CD4-positive, alpha-beta memory T cell (primary cell): Measurements from ENCODE around the gene GMDS. TPM values are rescaled to one million over a fixed set of nuclear protein-coding genes. Genes with fewer than 3 reads are reported as not detected.

Experiments used
- CTCF ChIA-PET: fragments of 350-600 bp; sonication (Branson Sonifier 250); formaldehyde crosslinking; loops from one replicate; lab custom pipeline; 2021; ENCODE audit warnings: inconsistent platforms; ENCODE audit not compliant: partially characterized antibody; lab: Charles Lee
- POLR2A ChIA-PET: fragments of 350-600 bp; sonication (Branson Sonifier 250); formaldehyde crosslinking; loops from one replicate; lab custom pipeline; 2021; ENCODE audit not compliant: partially characterized antibody; lab: Charles Lee
- DNase-seq, 5 donors: peaks; one replicate each; pipeline versions ENCODE4 v3.0.0 to v3.0.0-alpha.2; 2020 to 2022; ENCODE audit warnings: mixed read lengths in 1 of 5
- H3K27ac ChIP-seq: one replicate; pipeline ENCODE4 v1.7.0; 2013; ENCODE audit warnings: low read depth, low read length
- H3K27me3 ChIP-seq: 2 replicates; pipeline ENCODE4 v1.7.0; 2013; ENCODE audit warnings: mild to moderate bottlenecking, low read length, moderate library complexity; ENCODE audit not compliant: insufficient read depth
- H3K36me3 ChIP-seq: 2 replicates; pipeline ENCODE4 v1.7.0; 2013; ENCODE audit warnings: mild to moderate bottlenecking, low read length, moderate library complexity; ENCODE audit not compliant: insufficient read depth
- H3K4me1 ChIP-seq: 2 replicates; pipeline ENCODE4 v1.7.0; 2013; ENCODE audit warnings: mild to moderate bottlenecking, low read length, moderate library complexity; ENCODE audit not compliant: insufficient read depth
- H3K4me3 ChIP-seq, 2 donors: one replicate each; pipeline ENCODE4 v1.7.0; 2013; ENCODE audit warnings: low read length in 2 of 2, mild to moderate bottlenecking in 1 of 2
- H3K9me3 ChIP-seq, 2 donors: one replicate each; pipeline ENCODE4 v1.7.0; 2013; ENCODE audit warnings: low read length in 2 of 2, control low read depth in 1 of 2; ENCODE audit not compliant: control insufficient read depth in 1 of 2
- H3K27ac Mint-ChIP-seq, 7 donors: one replicate each; pipeline ENCODE4 v1.8.0; 2020 to 2021; ENCODE audit warnings: mixed read lengths in 7 of 7, mild to moderate bottlenecking in 6 of 7, inconsistent platforms in 3 of 7, moderate library complexity in 3 of 7
- H3K27me3 Mint-ChIP-seq, 2 donors: one replicate each; pipeline ENCODE4 v1.8.0; 2020 to 2021; ENCODE audit warnings: mixed read lengths in 2 of 2
- H3K36me3 Mint-ChIP-seq, 2 donors: one replicate each; pipeline ENCODE4 v1.8.0; 2020 to 2021; ENCODE audit warnings: mixed read lengths in 2 of 2, inconsistent platforms in 1 of 2, mild to moderate bottlenecking in 1 of 2
- H3K4me1 Mint-ChIP-seq, 4 donors: one replicate each; pipeline ENCODE4 v1.8.0; 2020 to 2021; ENCODE audit warnings: mixed read lengths in 4 of 4, mild to moderate bottlenecking in 1 of 4
- H3K4me3 Mint-ChIP-seq, 8 donors: one replicate each; pipeline ENCODE4 v1.8.0; 2020 to 2021; ENCODE audit warnings: mixed read lengths in 8 of 8, mild to moderate bottlenecking in 7 of 8, moderate library complexity in 6 of 8, inconsistent platforms in 3 of 8
- H3K9me3 Mint-ChIP-seq, 8 donors: one replicate each; pipeline ENCODE4 v1.8.0; 2020 to 2021; ENCODE audit warnings: mixed read lengths in 8 of 8, mild to moderate bottlenecking in 5 of 8, inconsistent platforms in 3 of 8, moderate library complexity in 1 of 8
- intact Hi-C: fragments of 100-400 bp; cut with micrococcal nuclease; formaldehyde crosslinking; loops from one replicate; pipeline ENCODE4 v1.15.1; 2023
- polyA plus RNA-seq, 2 donors: library from polyadenylated mRNA; unstranded; fragments of 300-500 nt; fragmentation: Illumina TruSeq; gene quantifications; one replicate each; pipeline ENCODE4 v1.2.3, GENCODE V29; 2021
- total RNA-seq, 2 experiments: library from RNA; stranded (reverse); gene quantifications; one replicate each; pipeline ENCODE4 v1.2.3, GENCODE V29; 2021

The GMDS gene
- total and polyA plus RNA-seq, 4 experiments from 2014 or later = 12.1 to 24.0 (median 15.2) TPM

DNA sequence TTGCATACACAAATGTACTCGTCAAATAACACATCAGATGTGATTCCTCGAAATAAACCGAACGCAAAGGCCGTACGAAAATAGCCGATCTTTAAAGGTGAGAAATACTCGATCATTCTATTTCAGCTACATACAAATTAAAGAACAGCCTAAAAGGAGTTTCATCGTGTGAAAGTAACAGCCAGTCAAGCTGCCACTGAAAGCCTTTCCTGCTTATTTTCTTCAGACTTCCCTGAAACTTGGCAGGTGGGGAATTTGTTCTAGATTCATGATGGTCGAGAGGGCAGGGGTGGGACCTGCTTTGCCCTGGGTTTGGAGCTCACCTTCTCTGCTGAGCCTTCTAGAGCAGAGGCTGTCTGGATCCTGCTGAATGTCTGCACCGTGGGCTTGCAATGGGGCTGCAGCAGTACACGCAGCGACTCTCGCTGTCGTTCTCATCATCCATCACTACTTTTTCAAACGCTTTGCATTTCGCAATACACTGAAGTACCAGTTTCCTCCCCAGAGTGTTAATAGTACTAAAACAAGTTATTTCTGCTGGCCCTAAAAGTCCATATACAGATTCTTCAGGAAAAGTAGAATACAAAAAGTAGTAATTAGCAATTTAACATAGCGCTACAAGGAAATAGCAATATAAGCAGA lies 619.5 kb downstream of the GMDS start:
- peaks cover 11 to 21% (median 16%) of the 10 kb centered on the region in 4 donors for H3K4me1 Mint-ChIP-seq
- H3K27me3 Mint-ChIP-seq = peaks cover 50 to 64% of the 10 kb centered on the region in 2 donors
- H3K4me3 ChIP-seq = no peak overlapping the region
- H3K9me3 ChIP-seq = no peaks in the 10 kb centered on the region
- peak overlapping the region; percentile 1 to 87 (median 72) for H3K4me3 Mint-ChIP-seq
- H3K9me3 Mint-ChIP-seq = peaks cover 0 to 2% (median 0%) of the 10 kb centered on the region in 8 donors
- intact Hi-C loops = no loop called here
- H3K36me3 ChIP-seq = no peaks in the 10 kb centered on the region
- POLR2A ChIA-PET = no interaction called here
- no peak overlapping the region for H3K27ac ChIP-seq
- no peak for DNase-seq
- H3K27ac Mint-ChIP-seq = no peak overlapping the region
- H3K27me3 ChIP-seq = peaks cover 19% of the 10 kb centered on the region
- H3K4me1 ChIP-seq = peaks cover 15% of the 10 kb centered on the region
- CTCF ChIA-PET = interaction anchor here (0.6 kb wide), 1 partner anchor 34 kb away, joined by 3 read pairs; no protein-coding TSS in a partner anchor
- peaks cover 4 to 25% of the 10 kb centered on the region in 2 donors for H3K36me3 Mint-ChIP-seq

DNA sequence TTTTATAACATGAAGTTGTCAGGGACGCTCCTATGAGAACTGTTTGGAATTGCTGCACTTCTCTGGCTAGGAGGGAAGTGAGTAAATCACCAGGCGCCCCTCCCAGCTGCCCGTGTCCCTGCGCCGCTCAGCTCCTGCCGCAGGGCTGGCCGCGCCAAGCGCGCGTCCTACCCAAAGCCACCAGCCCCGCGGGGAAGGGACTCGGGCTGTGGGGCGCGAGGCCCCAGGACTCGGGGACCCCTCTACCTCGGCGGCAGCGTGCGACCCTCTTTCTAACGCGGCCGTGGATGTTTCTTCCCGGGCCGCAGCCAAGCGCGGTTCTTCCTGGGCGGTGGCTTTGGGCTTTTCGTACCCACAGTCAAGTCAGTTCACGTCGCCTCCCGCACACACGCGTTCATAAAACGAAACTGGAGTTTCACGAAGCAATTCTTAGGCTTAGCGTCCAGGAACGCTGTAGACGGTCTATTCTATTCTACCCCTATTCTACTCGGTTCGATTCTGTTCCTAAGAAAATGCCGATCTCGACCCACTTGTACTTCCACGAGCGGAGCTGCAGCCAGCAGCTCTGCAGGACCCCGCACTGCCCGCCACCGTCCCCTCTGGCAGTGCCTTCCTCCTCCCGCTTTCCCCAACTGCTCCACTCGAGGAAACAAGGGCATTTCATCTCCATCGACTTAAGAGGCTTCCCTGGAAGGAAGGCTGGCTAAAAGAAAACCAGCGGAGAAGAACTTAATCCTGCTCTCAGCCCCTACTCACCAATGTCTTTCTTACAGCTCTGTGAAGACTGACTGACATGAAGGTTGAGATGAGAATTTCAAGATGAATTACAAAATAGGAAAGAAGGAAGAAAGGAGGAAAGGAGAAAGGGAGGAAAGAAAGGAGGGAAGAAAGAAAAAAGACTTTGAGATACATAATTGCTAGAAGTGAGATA lies 620.3 kb downstream of the GMDS start:
- H3K4me3 ChIP-seq = peak overlapping the region in 1 of 2 donors; percentile 48
- Mint-ChIP-seq H3K4me3 (peak overlapping the region; percentile 41 to 87 (median 79)), H3K9me3 (peaks cover 0 to 2% (median 0%) of the 10 kb centered on the region in 8 donors), H3K27ac (no peak overlapping the region), H3K36me3 (peaks cover 4 to 25% of the 10 kb centered on the region in 2 donors), H3K27me3 (peaks cover 48 to 63% of the 10 kb centered on the region in 2 donors), H3K4me1 (peaks cover 11 to 21% (median 16%) of the 10 kb centered on the region in 4 donors)
- peak in 1 of 5 donors; percentile 15 for DNase-seq
- H3K9me3 ChIP-seq = no peaks in the 10 kb centered on the region
- ChIA-PET POLR2A (no interaction called here), CTCF (interaction anchor here (0.6 kb wide), 1 partner anchor 33 kb away, joined by 3 read pairs; no protein-coding TSS in a partner anchor)
- H3K36me3 ChIP-seq = no peaks in the 10 kb centered on the region
- no peak overlapping the region for H3K27ac ChIP-seq
- peaks cover 15% of the 10 kb centered on the region for H3K4me1 ChIP-seq
- intact Hi-C loops = no loop called here
- peaks cover 19% of the 10 kb centered on the region for H3K27me3 ChIP-seq

DNA sequence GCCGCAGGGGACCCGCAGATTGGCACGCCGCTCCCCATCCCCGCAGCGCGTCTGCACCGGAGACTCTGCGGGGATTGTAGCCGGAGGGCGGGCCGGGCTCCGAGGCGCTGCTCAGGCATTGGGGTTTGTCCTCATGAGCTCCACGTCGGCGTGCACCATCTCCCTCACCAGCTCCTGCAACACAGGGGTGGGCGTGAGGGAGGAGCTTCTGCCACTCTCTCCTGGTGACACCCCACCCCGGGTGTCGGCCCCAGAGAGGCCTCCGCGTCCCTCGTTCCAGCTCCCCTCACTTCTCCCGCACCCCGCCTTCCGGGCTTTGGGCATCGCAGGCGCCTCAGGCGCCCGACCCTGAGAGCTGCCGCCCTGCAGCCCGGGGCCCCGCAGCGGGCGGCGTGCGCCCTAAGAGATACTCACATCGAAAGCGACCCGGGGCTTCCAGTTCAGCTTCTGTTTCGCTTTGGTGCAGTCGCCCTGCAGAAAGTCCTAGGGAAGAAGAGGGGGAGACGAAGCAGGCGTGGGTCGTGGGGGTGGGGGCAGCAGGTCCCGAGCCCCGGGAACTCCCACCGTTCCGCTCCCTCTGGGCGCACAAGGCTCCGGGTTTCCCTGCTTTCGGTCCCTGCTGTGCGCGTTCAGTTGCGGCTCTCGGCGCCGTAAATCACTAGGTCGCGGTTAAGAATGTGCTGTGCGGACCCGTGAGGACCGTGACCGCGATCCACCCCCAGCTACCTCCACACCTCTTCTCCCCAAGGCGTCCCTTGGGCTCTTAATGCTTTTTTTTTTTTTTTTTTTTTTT lies 621.2 kb downstream of the GMDS start:
- H3K4me3 Mint-ChIP-seq = peak overlapping the region in 1 of 8 donors; percentile 36
- Histone ChIP-seq H3K9me3 (no peaks in the 10 kb centered on the region), H3K27me3 (peaks cover 19% of the 10 kb centered on the region), H3K4me1 (peaks cover 15% of the 10 kb centered on the region), H3K4me3 (no peak overlapping the region), H3K27ac (no peak overlapping the region), H3K36me3 (no peaks in the 10 kb centered on the region)
- ChIA-PET CTCF (no interaction called here), POLR2A (no interaction called here)
- no peak for DNase-seq
- H3K9me3 Mint-ChIP-seq = peaks cover 0 to 2% (median 0%) of the 10 kb centered on the region in 8 donors
- no peak overlapping the region for H3K27ac Mint-ChIP-seq
- peaks cover 45 to 62% of the 10 kb centered on the region in 2 donors for H3K27me3 Mint-ChIP-seq
- intact Hi-C loops = no loop called here
- peaks cover 4 to 25% of the 10 kb centered on the region in 2 donors for H3K36me3 Mint-ChIP-seq
- peaks cover 11 to 21% (median 16%) of the 10 kb centered on the region in 4 donors for H3K4me1 Mint-ChIP-seq

DNA sequence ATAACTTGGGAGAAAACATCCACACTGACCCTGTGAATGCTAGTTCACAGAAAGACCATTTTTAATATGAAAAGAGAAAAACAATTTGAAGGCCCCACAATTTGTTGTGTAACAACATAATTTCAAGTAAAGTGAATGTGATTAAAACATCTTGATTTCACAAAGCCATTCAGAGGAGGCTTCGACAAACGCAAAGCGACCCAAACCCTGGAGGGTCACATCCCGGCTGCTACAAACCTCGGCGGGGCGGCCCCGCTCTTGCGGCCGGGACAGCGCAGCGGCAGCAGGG lies 621.7 kb downstream of the GMDS start:
- Mint-ChIP-seq H3K27me3 (peaks cover 42 to 59% of the 10 kb centered on the region in 2 donors), H3K4me3 (peak overlapping the region in 6 of 8 donors; percentile 20 to 68 (median 50)), H3K4me1 (peaks cover 11 to 21% (median 16%) of the 10 kb centered on the region in 4 donors), H3K27ac (no peak overlapping the region), H3K9me3 (peaks cover 0 to 2% (median 0%) of the 10 kb centered on the region in 8 donors), H3K36me3 (peaks cover 4 to 22% of the 10 kb centered on the region in 2 donors)
- Histone ChIP-seq H3K9me3 (no peaks in the 10 kb centered on the region), H3K4me1 (peaks cover 15% of the 10 kb centered on the region), H3K4me3 (no peak overlapping the region), H3K36me3 (no peaks in the 10 kb centered on the region), H3K27ac (no peak overlapping the region), H3K27me3 (peaks cover 16% of the 10 kb centered on the region)
- intact Hi-C loops = no loop called here
- ChIA-PET POLR2A (no interaction called here), CTCF (no interaction called here)
- DNase-seq = no peak

DNA sequence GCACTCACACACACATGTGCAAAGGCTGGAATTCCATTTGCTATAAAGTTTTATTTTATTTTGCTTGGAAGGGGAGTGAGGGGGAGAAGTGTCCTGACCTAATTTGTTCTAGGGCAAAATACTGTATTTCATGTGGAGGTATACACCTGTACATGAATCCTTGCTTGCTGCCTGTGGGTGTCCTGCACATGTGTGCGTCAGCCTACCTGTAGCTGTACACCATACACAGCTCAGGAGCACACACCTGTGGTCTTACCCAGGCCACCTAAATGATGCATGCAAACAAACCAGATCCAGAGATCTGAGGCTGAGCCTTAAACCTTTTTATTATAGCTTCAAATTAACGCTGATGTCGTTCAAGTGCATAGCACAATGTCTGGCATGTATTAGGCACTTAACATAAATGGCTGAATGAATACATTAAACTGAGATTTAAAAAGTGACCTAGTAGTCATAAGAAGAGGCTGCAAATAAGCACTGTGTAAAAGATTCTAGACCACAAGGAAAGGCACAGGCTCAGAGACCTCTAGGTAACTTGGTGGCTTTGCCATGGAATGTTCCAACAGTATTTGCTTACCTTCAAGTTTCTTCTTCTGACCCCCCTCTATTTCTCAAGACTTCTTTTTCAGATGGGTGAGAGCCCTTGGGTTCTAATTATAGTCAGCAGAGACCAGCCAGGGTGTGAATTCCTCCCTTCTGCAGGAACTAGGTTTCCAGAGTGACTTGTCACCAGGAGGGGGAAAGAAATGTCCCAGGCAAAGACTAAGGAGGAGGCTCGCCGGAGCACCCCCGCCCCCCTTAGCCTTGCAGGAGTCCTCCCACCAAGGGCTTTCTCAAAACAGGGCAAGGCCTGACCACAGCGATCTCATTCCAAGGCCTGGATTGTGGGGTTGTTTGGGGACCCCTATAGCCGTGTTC lies 622.3 kb downstream of the GMDS start:
- Mint-ChIP-seq H3K36me3 (peaks cover 4 to 22% of the 10 kb centered on the region in 2 donors), H3K4me1 (peaks cover 11 to 21% (median 16%) of the 10 kb centered on the region in 4 donors), H3K9me3 (peaks cover 0 to 2% (median 0%) of the 10 kb centered on the region in 8 donors), H3K27me3 (peaks cover 42 to 59% of the 10 kb centered on the region in 2 donors), H3K4me3 (peak overlapping the region in 6 of 8 donors; percentile 27 to 68 (median 50)), H3K27ac (no peak overlapping the region)
- Histone ChIP-seq H3K4me3 (no peak overlapping the region), H3K9me3 (no peaks in the 10 kb centered on the region), H3K4me1 (peaks cover 15% of the 10 kb centered on the region), H3K36me3 (no peaks in the 10 kb centered on the region), H3K27me3 (peaks cover 15% of the 10 kb centered on the region), H3K27ac (no peak overlapping the region)
- DNase-seq = no peak
- intact Hi-C loops = no loop called here
- ChIA-PET CTCF (no interaction called here), POLR2A (no interaction called here)

DNA sequence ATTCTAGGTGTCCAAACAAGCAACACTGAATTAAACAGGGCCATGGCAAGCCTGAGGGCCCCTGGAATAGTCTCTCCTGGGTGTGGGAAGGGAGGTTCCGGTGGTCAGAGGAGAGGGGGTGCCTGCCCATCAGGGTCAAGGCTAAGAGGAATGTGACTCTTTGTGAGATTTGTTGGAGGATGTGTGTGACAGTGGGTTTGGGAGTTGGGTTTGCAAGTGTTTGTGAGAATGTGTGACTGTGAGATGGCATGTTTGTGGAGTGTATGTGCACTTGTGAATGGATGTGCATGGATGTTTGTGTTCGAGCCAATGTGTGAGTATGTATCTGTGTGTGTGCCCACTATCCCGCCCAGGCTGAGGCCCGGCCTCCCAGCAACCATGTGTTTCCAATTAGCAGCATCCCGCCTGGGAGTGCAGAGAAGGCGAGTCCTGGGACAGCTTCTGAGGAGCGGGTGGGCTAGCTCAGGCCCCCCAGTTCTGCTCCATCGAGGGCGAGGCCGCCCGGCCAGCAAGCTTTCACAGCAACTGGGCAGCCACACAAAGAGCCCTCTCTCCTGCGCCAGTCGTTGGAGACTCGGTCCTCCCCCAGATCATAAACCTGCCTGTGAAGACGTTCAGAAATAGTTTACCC lies 623.1 kb downstream of the GMDS start:
- Mint-ChIP-seq H3K4me1 (peaks cover 11 to 21% (median 16%) of the 10 kb centered on the region in 4 donors), H3K9me3 (peaks cover 0 to 2% (median 0%) of the 10 kb centered on the region in 8 donors), H3K27me3 (peaks cover 44 to 59% of the 10 kb centered on the region in 2 donors), H3K36me3 (peaks cover 4 to 22% of the 10 kb centered on the region in 2 donors), H3K4me3 (peak overlapping the region in 1 of 8 donors; percentile 21), H3K27ac (peak overlapping the region in 1 of 7 donors; percentile 5)
- DNase-seq = no peak
- ChIA-PET CTCF (no interaction called here), POLR2A (no interaction called here)
- Histone ChIP-seq H3K9me3 (no peaks in the 10 kb centered on the region), H3K36me3 (no peaks in the 10 kb centered on the region), H3K4me1 (peaks cover 15% of the 10 kb centered on the region), H3K27me3 (peaks cover 18% of the 10 kb centered on the region), H3K4me3 (no peak overlapping the region), H3K27ac (no peak overlapping the region)
- intact Hi-C loops = no loop called here
